AG09319 (cell line): ENCODE data around the gene CHST9.
"Not testable (repeated sequence)": the region's sequence is repeated elsewhere in the genome, so short reads cannot be mapped to it uniquely, and the experiment has no call there.

Source experiments
- DNase-seq: peaks from one replicate; pipeline ENCODE4 v3.0.0-alpha.2; 2010; ENCODE audit warnings: low read depth; ENCODE audit errors: extremely low read depth
- CTCF ChIP-seq: IDR thresholded peaks from 2 replicates; pipeline ENCODE4 v1.5.1; 2011; ENCODE audit warnings: low read depth, mild to moderate bottlenecking, inconsistent platforms, low read length, moderate library complexity

Gene CHST9

GRCh38 chr18:27118973-27119372, 66.1 kb downstream of the CHST9 start:
- TF ChIP-seq CTCF, result no peak
- DNase-seq, result no peak

- no peak for TF ChIP-seq CTCF
- no peak for DNase-seq
These were observed 70.3 kb downstream of the CHST9 start for GRCh38 chr18:27114842-27115241.

- DNase-seq, result no peak
- no peak for TF ChIP-seq CTCF
These were observed 71.8 kb downstream of the CHST9 start for GRCh38 chr18:27113358-27113757.

- no peak for TF ChIP-seq CTCF
- DNase-seq, result no peak
These were observed 74.8 kb downstream of the CHST9 start for GRCh38 chr18:27110319-27110718.

- TF ChIP-seq CTCF, result no peak
- DNase-seq, result no peak
These were observed 75.7 kb downstream of the CHST9 start for GRCh38 chr18:27109451-27109850.

GRCh38 chr18:27108842-27109241, 76.3 kb downstream of the CHST9 start:
- DNase-seq, result no peak
- no peak for TF ChIP-seq CTCF

GRCh38 chr18:27104743-27105142, 80.4 kb downstream of the CHST9 start:
- no peak for DNase-seq
- TF ChIP-seq CTCF, result no peak

GRCh38 chr18:27094621-27095020, 90.5 kb downstream of the CHST9 start:
- TF ChIP-seq CTCF, result no peak
- no peak for DNase-seq

GRCh38 chr18:27093290-27093689, 91.8 kb downstream of the CHST9 start:
- not testable (repeated sequence) for DNase-seq
